ENCODE data around the gene VPS35.
A peak's percentile ranks its signal among the peaks of the same experiment; 100 is the strongest.

The VPS35 gene

DNA sequence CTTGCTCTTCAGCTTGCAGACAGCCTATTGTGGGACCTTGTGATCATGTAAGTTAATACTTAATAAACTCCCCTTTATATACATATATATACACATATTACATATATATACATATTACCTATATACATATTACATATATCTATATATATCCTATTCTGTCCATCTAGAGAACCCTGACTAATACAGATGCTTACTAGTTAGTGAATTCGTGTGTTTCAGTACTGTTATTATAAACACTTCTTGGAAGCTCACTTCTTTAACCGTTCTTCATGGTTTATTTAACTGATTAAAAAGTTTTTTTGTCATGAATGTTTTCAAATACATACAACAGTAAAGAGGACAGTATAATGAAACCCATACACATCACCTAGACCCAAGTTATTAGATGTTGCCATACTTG is 13.1 kb upstream of the VPS35 start:
- DNase-seq (ENCODE audit: low read depth), result no peak
- TF ChIP-seq, protein P1, sequence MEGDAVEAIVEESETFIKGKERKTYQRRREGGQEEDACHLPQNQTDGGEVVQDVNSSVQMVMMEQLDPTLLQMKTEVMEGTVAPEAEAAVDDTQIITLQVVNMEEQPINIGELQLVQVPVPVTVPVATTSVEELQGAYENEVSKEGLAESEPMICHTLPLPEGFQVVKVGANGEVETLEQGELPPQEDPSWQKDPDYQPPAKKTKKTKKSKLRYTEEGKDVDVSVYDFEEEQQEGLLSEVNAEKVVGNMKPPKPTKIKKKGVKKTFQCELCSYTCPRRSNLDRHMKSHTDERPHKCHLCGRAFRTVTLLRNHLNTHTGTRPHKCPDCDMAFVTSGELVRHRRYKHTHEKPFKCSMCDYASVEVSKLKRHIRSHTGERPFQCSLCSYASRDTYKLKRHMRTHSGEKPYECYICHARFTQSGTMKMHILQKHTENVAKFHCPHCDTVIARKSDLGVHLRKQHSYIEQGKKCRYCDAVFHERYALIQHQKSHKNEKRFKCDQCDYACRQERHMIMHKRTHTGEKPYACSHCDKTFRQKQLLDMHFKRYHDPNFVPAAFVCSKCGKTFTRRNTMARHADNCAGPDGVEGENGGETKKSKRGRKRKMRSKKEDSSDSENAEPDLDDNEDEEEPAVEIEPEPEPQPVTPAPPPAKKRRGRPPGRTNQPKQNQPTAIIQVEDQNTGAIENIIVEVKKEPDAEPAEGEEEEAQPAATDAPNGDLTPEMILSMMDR (conservative IDR thresholded peaks at IDR 0.05; ENCODE audit: control insufficient read depth, insufficient read depth, low read depth, low read length), result no peak
- no peak overlapping the region for H3K4me3 ChIP-seq (ENCODE audit: control insufficient read depth, low read depth, low read length)

GRCh38 chr16:46701615-46702014 is 12.6 kb upstream of the VPS35 start:
- H3K4me3 ChIP-seq (ENCODE audit: control insufficient read depth, low read depth, low read length), result no peak overlapping the region
- TF ChIP-seq, protein P1 (conservative IDR thresholded peaks at IDR 0.05; ENCODE audit: control insufficient read depth, insufficient read depth, low read depth, low read length), result no peak
- DNase-seq (ENCODE audit: low read depth), result no peak

DNA sequence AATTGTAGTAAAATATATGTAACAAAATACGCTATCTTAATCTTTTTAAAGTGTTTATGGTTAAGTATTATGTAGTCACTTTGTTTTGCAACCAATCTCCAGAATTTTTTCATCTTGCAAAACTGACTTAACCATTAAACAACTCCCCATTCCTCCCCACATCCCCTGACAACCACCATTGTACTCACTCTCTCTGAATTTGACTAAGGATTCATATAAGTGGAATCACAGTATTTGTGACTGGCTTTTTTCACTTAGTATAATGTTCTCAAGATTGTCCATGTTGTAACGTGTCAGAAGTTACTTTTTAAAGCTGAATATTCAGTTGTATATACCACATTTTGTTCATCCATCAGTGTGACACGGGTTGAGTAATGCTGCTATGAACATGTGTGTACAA is 11.1 kb upstream of the VPS35 start:
- H3K4me3 ChIP-seq (ENCODE audit: control insufficient read depth, low read depth, low read length), result no peak overlapping the region
- TF ChIP-seq, protein P1 (conservative IDR thresholded peaks at IDR 0.05; ENCODE audit: control insufficient read depth, insufficient read depth, low read depth, low read length), result no peak
- DNase-seq (ENCODE audit: low read depth), result no peak

- no peak overlapping the region for H3K4me3 ChIP-seq (ENCODE audit: control insufficient read depth, low read depth, low read length)
- TF ChIP-seq, protein P1 (conservative IDR thresholded peaks at IDR 0.05; ENCODE audit: control insufficient read depth, insufficient read depth, low read depth, low read length), result no peak
Measured at GRCh38 chr16:46696957-46697356, 8.0 kb upstream of the VPS35 start.

DNA sequence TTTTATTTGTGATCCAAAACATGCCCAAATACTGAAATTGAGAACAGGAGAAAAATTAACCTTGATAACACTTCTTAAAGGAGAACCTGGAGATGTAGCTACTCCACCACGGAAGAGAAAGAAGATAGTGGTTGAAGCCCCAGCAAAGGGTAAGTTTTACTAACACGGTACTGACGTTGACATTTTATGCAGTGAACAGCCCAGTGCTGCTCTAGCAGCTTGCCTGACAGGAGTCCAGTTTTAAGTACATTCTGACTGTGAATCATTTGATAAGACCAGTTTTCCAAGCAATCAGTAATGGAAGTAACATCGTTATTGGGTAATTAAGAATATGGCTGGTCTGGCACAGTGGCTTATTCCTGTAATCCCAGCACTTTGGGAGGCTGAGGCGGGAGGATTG is 7.0 kb upstream of the VPS35 start:
- H3K4me3 ChIP-seq (ENCODE audit: control insufficient read depth, low read depth, low read length), result no peak overlapping the region
- TF ChIP-seq, protein P1 (conservative IDR thresholded peaks at IDR 0.05; ENCODE audit: control insufficient read depth, insufficient read depth, low read depth, low read length), result no peak
- DNase-seq (ENCODE audit: low read depth), result no peak

More at GRCh38 chr16:46696957-46697356, 8.0 kb upstream of the VPS35 start:
- no peak for DNase-seq (ENCODE audit: low read depth)

DNA sequence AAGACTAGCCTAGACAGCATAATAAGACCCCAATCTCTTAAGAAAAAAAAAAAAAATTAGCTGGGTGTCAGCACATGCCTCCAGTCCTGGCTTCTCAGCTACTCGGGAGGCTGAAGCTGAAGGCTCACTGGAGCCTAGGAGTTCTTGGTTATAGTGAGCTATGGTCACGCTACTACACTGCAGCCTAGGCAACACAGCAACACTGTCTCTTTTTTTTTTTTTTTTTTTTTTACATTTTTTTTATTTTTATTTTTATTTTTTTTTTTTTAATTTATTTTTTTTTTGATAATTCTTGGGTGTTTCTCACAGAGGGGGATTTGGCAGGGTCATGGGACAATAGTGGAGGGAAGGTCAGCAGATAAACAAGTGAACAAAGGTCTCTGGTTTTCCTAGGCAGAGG is 4.6 kb upstream of the VPS35 start:
- TF ChIP-seq, protein P1 (conservative IDR thresholded peaks at IDR 0.05; ENCODE audit: control insufficient read depth, insufficient read depth, low read depth, low read length), result no peak
- H3K4me3 ChIP-seq (ENCODE audit: control insufficient read depth, low read depth, low read length), result no peak overlapping the region
- no peak for DNase-seq (ENCODE audit: low read depth)

GRCh38 chr16:46691726-46692125 is 2.7 kb upstream of the VPS35 start:
- DNase-seq (ENCODE audit: low read depth), result peak; percentile 14
- H3K4me3 ChIP-seq (ENCODE audit: control insufficient read depth, low read depth, low read length), result no peak overlapping the region
- TF ChIP-seq, protein P1 (conservative IDR thresholded peaks at IDR 0.05; ENCODE audit: control insufficient read depth, insufficient read depth, low read depth, low read length), result no peak

All from fibroblast of mammary gland (primary cell).